ENCODE data around the gene PPP6R3.
A peak's percentile ranks its signal among the peaks of the same experiment; 100 is the strongest.

PPP6R3 gene

GRCh38 chr11:68569357-68569756 lies 108.8 kb downstream of the PPP6R3 start:
- no peak for DNase-seq

DNA sequence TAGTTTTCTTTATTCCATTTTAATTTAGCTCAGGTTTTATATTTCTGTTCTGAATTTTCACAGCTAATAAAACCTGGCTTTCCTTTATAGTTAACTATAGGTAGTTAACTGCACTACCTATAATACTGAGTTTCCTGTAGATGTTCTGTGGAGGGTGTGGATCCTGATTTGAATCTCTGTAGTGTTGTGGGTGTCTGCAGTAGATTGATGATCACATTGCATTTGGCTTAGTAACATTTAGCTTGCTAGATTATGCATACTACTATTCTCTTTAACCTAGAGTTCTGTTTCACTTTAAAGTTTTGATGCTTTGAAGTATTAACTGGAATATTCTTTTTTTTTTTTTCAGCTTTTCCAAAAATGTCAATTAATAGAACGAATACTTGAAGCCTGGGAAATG lies 110.1 kb downstream of the PPP6R3 start:
- no peak for DNase-seq

DNA sequence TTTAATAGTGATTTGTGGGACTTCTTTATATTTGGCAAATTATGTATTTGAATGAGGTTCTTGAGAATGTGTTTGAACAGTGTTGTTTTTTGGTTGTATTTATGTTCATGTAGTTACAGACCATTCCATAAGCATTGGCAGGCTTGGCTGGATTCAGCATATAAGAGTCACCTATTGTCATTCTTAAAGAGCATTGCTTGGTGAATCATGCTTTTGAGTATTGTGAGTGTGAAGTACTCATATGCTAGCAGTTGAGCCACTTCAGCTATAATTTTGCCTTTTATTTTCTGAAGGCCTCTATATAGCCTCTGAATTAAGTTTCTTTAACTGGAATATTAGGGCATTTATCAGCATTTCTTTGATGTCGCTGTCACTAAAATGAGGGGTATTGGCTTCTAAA lies 113.8 kb downstream of the PPP6R3 start:
- DNase-seq = no peak

GRCh38 chr11:68575025-68575665 lies 114.6 kb downstream of the PPP6R3 start:
- no peak for DNase-seq

- DNase-seq = no peak
These were observed 118.9 kb downstream of the PPP6R3 start for GRCh38 chr11:68579455-68579854.

DNA sequence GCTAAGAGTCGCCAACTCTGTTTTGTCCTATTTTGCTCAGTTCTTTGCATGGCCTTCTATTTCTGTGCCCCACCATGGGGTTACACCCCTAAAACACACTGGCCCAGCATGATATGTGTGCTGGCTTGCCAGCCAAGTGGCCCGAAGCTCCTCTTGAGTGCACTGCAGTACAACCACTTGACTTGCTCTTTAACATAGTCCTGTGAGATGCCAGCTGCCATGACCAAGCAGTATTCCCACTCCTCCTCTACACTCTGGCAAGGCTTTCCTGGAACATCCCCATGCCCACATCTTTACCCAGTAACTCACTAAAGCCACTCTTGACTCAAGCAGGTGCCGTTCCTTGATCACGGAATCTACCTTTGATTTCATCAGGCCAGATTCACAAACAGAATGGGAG lies 120.9 kb downstream of the PPP6R3 start:
- peak; percentile 2 for DNase-seq

DNA sequence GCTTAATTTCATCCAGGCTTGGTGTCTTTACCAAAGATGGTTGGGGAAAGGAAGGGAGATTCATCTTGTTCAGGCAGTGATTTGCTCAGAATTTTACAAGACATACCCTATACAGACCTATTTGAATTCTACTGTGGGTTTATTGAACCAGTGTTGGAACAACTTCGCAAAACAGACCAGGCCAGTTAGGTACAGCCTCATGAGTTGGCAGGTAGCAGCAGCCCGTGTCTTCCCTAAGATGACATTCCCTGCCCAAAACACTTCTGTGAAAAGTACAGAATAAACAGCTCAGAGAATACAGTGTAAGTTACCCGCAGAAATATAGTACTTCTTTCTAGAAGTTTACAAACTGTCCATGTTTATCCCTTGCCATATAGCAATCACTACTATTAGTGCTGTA lies 121.3 kb downstream of the PPP6R3 start:
- DNase-seq = no peak

- DNase-seq = no peak
These were observed 122.0 kb downstream of the PPP6R3 start for GRCh38 chr11:68582416-68583040.

DNA sequence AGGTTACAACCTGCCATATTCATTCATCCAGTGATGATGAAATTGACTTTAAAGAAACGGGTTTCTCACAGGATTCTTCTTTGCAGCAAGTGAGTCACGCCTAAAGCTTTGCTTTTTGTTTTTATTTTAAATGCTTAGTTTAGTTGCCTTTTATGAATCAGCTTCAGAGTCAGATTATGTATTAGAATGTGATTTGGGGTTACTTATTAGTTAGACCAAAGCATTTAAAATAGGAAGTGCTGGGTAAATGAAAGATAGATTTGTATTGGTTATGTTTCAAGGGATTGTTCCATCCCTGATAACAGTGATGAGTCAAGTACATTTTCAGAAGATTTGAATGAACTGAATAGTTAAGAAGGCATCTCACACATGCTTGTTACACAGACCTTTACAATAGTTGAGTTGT lies 122.5 kb downstream of the PPP6R3 start:
- DNase-seq = no peak

DNA sequence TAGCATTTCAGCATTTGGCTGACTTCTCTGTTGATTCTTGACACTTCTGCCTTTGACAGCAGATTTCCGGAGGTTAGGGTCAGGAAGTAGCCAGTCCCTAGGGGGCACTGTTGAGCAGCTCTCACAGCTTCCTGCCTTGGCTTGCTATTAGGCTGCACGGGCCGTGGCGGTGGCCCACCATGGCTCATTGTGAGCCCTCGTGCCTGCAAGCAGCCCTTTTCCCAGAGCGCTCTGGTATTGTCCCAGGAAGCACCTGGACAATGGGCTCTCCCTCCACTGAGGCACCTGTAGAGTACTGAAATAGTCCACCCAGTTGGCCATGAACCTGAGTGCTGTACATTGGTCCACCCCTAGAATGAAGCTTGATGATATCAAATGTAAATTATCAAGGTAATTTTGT lies 123.5 kb downstream of the PPP6R3 start:
- DNase-seq = peak; percentile 7

- DNase-seq = no peak
These were observed 124.5 kb downstream of the PPP6R3 start for GRCh38 chr11:68584991-68585524.

DNA sequence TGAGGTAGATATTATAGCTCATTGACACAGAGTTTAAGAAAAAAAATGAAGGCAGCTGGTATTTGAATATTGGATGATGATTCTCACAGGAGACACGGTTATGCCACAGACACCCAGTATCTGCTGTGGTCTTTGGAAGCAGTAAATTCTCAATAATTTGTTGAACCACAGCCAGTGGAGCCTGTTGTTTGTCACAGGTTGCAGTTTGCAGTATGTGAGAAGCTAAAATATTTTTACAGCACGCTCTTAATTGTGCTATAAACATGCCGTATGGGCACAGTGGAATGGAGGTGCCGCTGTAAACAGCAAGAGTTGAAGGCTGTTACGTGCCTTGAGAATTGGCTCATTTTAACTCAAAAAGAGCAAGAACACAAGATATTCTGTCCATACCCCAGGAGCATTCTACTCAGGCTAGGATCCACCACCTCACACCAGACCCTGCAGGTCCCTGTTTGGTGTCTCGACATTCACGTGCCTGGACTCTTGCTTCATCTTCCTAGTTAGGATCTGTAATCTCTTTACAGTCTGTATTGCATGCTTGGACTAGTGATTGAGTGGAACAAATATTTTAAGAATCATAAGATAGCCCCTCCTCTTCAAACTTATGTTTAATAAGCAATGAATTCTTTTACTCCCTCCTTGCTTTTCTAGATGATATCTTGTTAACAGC lies 129.1 kb downstream of the PPP6R3 start:
- DNase-seq = no peak

GRCh38 chr11:68591719-68592118 lies 131.2 kb downstream of the PPP6R3 start:
- no peak for DNase-seq

GRCh38 chr11:68593441-68593840 lies 132.9 kb downstream of the PPP6R3 start:
- DNase-seq = no peak

- no peak for DNase-seq
These were observed 133.6 kb downstream of the PPP6R3 start for GRCh38 chr11:68594123-68594522.

DNA sequence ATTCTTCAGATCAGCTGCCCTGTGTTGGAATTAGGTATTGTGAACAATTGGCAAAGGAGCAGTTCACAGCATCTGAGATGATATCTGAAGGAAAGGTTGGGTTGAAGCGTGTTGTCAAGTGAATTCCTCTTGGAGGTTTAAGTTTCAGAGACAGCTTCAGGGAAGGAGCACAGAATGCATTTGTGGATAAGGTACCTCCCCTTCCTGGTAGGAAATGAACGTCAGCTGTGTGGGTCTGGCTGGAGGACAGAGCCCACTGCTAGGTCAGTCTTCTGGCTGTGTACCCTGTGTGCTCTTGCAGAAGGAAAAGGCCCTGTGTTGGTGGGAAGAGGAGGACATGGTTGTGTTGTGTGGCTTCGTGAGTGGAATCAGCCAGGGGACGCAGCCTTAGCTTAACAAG lies 135.7 kb downstream of the PPP6R3 start:
- no peak for DNase-seq

DNA sequence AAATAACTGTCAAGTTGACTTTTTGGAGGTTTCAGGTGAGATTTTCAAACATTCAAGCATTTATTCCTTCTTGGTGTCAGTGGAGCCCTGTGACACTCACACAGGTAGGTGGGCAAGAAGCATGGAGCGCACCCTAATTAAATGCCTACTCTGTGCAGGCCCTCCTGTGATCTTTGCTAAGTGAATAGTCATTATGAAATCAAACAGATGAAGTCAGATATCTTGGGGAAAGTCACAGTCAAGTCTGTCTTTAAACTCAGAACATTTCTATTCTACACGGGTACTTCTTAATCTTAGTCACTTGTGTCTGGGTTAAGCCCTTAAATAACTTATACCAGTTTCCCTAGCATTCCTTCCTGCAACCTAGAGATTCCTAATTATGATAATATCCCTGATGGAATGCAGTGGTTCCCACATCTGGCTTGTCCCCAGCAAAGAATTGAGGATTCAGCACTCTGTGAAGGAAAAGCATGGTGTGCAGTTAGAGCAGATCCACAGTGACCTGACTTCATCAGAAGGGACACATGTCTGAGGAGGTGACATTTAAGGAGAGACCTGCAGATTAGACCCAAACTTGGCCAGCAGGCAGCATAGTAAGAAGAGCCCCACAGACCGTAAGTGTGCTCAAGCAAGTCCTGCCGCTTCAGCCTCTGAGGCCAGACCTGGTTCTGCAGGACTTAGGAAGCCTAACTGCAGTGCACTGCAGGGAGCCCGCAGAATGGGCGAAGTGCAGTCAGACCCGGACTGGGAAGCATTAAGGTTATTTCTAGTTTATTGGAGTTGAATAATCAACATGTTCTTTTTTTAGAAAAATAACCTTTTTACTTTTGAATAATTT lies 138.5 kb downstream of the PPP6R3 start:
- no peak for DNase-seq

- no peak for DNase-seq
These were observed 140.6 kb downstream of the PPP6R3 start for GRCh38 chr11:68601147-68601546.

DNA sequence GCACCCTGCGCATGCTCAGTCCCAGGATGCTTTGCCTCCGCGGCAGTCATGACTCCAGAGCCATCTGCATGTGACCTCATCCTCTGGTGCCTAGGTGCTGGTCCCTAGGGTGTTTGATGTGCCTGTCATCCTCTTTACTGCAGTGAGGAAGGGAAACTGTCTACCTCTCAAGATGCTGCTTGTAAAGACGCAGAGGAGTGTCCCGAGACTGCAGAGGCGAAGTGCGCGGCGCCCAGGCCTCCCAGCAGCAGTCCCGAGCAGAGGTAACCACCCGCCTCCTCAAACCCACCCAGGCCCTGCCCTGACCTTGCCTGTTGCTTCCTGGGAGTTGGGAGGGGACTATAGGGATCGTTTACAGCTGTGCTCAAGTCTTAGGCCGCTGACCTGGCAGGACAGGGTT lies 149.2 kb downstream of the PPP6R3 start:
- DNase-seq = no peak

- DNase-seq = no peak
These were observed 150.0 kb downstream of the PPP6R3 start for GRCh38 chr11:68610452-68611116.

GRCh38 chr11:68615657-68616056 lies 155.1 kb downstream of the PPP6R3 start:
- no peak for DNase-seq

- no peak for DNase-seq
These were observed 157.6 kb downstream of the PPP6R3 start for GRCh38 chr11:68617925-68618809.

All from NCI-H1105 treated with DMSO at 0.1 percent for 48 hours (cell line).